Hematopoietic multipotent progenitor cell treated with erythropoietin and hydrocortisone succinate and interleukin-3 and kit ligand, for 8 days (in vitro differentiated cells): ENCODE measurements around the gene SLC25A21.
"Not testable (repeated sequence)": the region's sequence is repeated elsewhere in the genome, so short reads cannot be mapped to it uniquely, and the experiment has no call there.

ENCODE experiments used
- DNase-seq: peaks from one replicate; pipeline ENCODE4 v3.0.0-alpha.2; 2015

The SLC25A21 gene

GRCh38 chr14:36816481-36816880, 355.9 kb downstream of the SLC25A21 start:
- no peak for DNase-seq

- DNase-seq: not testable (repeated sequence)
Measured at GRCh38 chr14:36814783-36815182, 357.6 kb downstream of the SLC25A21 start.

- DNase-seq: no peak
Measured at GRCh38 chr14:36810209-36810608, 362.2 kb downstream of the SLC25A21 start.

GRCh38 chr14:36807727-36808126, 364.7 kb downstream of the SLC25A21 start:
- DNase-seq: no peak

DNA sequence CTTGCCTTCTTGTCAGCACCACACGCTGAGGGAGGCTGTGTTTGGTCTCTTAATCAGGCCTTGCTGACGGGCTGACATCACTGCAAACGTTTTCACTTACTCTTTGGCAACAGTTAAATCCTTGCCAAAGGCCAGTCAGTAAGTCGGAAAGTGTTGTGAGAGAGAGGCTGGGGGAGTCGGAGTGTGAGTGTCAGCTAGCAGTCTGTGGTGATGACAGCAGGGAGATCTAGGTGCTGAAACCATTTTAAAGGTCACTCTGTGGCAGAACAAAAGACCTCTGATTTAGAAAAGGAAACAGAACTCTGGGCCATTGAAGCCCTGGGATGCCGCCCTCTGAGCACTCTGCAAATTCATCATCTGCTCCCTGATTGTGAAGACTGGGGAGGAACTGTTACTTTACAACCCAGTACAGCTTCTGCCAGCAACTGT, 367.3 kb downstream of the SLC25A21 start:
- no peak for DNase-seq

DNA sequence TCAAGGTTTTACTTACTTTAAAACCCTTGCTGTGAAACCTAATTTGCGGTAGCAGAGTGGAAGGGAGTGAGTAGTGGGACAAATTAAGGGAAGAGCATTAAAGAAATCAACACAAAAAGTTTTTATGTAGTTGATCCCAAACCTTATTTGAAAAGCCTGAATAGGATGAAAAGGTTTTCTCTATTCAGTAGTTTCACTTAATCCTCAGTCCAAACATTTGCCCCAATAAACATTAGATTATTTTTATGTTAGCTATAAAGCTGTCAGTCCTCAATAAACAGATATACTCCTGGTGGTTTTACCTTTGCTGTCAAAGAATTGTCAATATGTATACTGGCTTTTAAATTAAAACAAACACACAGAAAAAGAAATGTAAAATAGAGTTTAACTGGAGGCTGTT, 374.8 kb downstream of the SLC25A21 start:
- no peak for DNase-seq

DNA sequence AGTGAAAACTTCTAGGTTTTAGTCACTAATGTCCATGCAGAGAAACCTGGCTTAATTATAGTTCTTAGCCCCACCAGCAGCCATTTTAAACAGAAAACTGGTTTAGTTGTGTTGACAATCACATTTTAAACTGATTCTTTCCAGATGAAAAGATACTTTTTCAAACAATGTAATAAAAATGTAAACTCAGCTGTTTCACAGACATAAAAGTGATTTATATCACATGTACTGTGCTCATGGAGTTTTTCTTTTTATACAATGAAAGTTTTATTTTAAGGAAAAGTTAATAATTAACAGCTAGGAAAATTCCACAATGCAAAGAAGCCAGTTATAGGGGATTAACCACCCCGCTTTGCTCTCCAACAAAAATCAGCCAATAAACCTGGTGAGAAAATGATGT, 381.0 kb downstream of the SLC25A21 start:
- DNase-seq: no peak

DNA sequence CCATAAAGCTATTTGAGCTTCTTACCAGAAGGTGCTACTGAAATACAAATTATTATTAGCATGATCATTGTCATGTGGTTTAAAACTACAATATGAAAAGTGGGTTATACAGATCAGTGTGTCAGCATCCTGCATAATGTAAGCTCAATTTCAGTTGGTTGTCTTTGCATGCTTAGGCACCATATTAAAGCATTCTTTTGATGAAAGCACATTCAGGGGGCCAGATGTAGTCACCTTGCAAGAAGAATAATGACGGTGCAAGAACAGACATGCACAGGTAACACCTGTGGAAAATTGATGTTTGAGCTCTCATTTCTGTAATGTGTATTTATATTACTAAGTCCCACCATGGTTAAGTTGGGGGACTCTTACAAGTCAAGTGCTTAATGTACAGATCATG, 386.9 kb downstream of the SLC25A21 start:
- DNase-seq: no peak

- no peak for DNase-seq
Measured at GRCh38 chr14:36784541-36784940, 387.9 kb downstream of the SLC25A21 start.

GRCh38 chr14:36781897-36782296, 390.5 kb downstream of the SLC25A21 start:
- DNase-seq: no peak

DNA sequence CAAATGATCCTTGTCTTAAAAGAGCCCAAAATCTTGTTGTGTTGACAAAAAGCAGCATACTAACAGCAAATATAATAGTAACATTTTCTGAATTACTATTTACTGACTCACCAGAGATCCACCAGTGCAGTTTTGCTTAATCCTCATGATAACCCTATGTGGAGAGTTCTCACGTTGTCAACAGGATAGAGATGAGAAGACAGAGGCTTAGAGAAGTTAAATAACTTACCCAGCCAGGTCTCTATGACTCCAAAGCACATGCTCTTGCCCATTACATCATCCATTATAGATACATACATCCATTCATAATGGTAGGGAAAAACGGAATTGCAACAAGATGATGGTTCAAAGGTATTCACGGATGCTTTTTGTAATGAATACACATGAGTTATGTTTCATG, 398.8 kb downstream of the SLC25A21 start:
- no peak for DNase-seq

DNA sequence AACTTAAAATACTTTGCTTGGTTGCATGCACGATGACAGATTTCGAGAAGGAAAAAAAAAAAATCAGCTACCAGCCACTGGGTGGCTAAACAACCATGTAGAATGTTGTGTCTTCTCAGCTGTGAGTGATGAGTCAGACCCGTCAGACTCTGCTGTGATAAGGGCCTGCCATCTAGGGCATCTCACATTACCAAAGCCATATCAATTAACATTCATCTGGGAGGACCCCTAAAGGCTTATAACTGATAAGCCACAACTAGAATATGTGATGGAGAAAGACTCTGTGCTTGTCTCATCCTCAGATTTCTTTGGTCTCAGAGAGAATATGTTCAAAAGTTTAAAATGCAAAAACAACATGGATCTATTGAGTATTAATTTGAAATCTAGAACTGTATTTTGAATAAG, 399.3 kb downstream of the SLC25A21 start:
- peak; percentile 81 for DNase-seq

DNA sequence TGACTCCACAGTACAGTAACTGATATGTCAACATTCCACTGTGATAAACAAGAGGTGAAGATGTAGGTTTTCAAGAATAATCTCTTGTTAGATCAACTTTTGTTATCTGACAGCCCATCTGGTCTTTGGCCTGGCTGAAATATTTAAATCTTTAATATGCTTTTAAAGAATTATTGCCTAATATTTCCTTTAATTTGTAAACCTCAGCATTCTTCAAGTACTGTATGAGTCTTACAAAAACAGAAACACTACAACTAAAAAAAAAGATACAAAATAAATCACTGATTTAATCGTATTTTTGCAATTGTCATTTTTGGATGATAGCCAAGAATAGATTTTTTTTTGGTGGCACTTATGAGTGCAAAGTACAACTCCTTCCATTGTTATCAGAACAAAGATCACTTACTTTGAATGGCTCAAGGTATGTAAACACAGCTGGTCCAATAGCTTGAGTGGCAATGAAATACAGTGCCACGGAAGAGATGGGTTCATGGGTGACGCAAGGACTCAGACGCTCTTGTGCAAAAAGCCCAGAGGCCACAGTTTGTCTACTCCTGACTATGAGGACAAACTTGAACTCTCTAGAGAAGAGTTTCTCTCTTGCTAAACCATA, 401.3 kb downstream of the SLC25A21 start:
- DNase-seq: no peak

DNA sequence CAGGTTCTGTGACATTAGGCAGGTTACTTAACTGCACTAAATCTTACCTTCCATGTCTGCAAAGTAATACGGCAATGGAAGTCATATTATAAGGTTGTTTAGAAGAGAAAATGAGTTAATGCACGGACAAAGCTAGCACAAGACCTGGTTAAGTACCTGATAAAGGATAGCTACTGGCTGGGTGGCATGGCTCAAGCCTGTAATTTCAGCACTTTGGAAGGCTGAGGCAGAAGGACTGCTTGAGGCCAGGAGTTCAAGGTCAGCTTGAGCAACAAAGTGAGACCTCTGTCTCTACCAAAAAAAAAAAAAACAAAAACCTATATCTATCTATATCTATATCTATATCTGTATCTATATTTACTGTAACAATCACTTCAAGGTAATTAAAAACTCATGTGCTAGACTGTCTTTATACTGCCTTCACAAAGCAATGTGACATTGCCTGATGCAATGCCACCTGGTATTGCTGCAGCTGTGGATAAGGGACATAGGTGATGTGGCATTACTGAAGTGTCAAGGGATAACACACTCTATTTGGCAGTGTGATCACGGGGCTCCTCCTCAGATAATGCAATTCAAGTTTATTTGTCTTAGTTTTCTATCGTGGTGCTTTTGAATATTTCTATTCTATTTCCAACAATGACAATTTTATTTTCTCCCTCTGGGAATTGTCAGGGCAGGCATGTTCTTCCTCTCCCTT, 403.6 kb downstream of the SLC25A21 start:
- no peak for DNase-seq

- DNase-seq: peak; percentile 13
Measured at GRCh38 chr14:36767603-36768281, 404.7 kb downstream of the SLC25A21 start.

DNA sequence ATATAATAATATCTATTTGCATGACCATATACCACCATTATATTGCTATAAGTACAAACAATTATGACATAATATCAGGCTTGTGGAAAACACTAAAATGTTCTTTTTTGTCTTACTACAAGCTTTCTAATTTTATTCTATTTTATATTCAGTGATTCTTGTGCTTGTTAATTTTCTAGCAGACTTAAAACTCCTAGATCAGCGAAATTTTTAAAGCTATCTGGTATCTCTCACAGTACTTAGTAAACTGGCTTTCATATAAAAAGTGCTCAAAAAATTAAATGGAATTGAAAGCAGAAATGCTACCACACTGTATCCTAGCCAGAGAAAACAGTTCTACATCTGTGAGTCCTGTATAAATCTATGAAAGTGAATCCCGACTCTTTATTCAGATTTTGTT, 405.4 kb downstream of the SLC25A21 start:
- DNase-seq: no peak

- DNase-seq: no peak
Measured at GRCh38 chr14:36757734-36758601, 414.4 kb downstream of the SLC25A21 start.

DNA sequence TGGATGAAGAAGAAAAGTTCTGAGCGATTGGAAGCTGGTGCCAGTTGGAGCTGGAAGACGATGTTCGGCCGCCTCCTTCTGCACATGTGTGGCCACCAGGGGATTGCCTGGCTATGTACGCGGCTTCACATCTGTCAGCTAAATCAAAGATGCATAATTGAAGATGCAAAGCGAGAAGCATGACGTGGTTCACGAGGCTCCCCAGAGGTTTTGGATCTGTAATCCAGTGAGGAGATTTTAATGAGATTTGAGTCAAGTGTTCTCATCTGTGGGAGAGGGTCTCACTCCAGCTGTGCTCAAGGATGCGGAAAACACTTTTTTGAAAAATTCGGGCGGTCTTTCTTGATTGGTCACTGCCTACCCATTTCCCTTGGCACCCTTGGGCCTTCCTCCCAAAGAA, 416.2 kb downstream of the SLC25A21 start:
- DNase-seq: no peak

DNA sequence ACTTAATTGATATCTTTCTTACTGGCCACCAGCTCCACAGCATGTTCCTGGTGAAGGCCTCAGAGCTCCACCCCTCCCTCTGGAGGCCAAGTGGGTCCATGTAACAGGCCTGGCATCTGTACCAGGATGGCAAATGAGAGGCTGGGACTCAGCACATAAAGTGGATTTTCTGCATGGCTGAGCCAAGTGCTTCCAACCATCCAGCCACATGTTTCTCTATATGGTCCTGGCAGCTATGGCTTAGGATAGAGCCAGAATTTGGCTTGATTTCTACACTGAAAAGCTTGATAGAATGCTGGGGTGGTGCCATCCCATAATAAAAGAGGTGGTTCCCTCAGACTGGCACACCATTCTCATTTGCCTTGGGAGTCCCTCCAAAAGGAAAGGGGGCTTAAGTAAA, 416.6 kb downstream of the SLC25A21 start:
- DNase-seq: no peak

DNA sequence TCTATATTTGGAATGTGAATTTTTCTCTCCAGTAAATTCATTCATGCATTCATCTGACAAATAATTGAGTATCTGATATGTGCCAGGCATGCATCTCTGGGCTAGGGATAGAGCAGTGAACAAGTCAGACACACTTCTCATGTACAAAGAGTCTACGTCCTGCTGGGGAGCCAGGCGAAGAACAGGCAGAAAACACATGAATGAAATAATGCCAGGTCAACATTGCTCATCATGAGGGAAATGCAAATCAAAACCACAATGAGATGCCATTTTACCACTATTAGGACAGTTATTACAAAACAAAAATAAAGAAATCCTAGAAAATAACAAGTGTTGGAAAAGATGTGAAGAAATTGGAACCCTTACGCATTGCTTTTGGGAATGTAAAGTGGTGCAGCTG, 420.5 kb downstream of the SLC25A21 start:
- no peak for DNase-seq

DNA sequence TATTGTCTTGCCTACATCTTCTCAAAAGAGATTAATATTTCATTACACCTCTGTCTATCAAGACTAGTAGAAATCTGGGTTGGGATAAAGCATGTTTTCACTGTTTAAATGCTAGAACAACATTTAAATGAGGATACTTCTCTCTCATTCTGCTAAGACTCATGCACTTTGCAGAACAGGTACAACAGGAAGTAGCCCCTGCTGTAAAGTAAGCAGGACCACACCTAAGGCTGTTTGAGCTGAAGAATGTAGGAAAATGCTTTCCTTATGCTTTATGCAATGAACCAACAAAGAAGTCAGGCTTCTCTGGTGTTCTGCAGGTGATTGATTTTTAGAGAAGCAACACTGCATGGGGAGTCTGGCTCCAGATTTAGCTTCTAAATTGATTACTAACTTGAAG, 421.3 kb downstream of the SLC25A21 start:
- no peak for DNase-seq

GRCh38 chr14:36750244-36750643, 422.2 kb downstream of the SLC25A21 start:
- DNase-seq: no peak

DNA sequence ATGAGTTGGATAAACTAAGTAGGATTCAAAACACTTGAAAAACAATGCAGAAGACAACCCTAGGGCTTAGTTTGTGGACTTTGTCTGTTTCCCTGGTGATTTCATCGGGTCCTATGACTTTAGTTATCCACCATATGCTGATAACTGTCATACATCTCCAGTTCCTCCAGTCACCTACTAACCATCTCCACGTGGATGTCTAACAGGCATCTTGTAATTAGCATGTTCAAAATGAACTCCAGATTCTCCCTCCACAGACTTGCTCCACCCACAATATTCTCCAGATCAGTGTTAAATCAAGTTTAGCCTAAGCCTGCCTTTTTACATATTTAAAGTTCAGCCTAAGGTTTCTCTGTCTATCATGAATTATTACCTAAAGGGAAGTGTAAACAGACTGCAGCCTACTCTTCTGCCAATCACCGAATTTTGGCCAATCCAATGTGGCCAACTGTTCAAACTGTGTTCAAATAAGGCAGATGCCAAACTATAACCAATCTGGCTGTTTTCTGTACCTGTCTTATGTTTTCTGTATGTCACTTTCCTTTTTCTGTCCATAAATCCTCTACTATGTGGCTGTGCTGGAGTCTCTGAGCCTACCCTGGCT, 423.7 kb downstream of the SLC25A21 start:
- no peak for DNase-seq
